Body of pancreas (tissue), 4 donors: ENCODE results near the gene FAM185A.
A peak's percentile ranks its signal among the peaks of the same experiment; 100 is the strongest.

Source experiments
- CTCF ChIP-seq, 7 experiments: fragments of 450-650 bp in 4 of 7; fragments of 200-600 bp in 3 of 7; sonication (generic) in 3 of 7; IDR thresholded peaks; one replicate each; pipeline ENCODE4 v1.5.1; 2016 to 2019; ENCODE audit warnings: antibody characterized with exemption in 7 of 7
- POLR2A ChIP-seq, 3 donors: fragments of 450-650 bp; IDR thresholded peaks; one replicate each; pipeline ENCODE4 v1.6.1; 2016; ENCODE audit warnings: antibody characterized with exemption in 3 of 3, mild to moderate bottlenecking in 2 of 3

GRCh38 chr7:102842284-102842683 is 93.5 kb downstream of the FAM185A start:
- TF ChIP-seq CTCF (IDR thresholded peaks at IDR 0.05) (no peak), POLR2A (IDR thresholded peaks at IDR 0.05) (peak in 1 of 3 donors; percentile 2)
